WTC11 (cell line): ENCODE data around the gene KCNJ16. TPM values are rescaled to one million over a fixed set of nuclear protein-coding genes. Genes with fewer than 3 reads are reported as not detected.

Source experiments
- ATAC-seq: fragments of 200-7000 bp; cut with Tn5 transposase; 2 replicates; pipeline ENCODE4 v1.10.0; 2021; ENCODE audit warnings: mild to moderate bottlenecking, moderate library complexity
- CTCF ChIA-PET: fragments of 300-600 bp; sonication (Branson Sonifier 250); formaldehyde crosslinking; loops from one replicate; lab custom pipeline; 2021; ENCODE audit warnings: antibody characterized with exemption; lab: Charles Lee
- POLR2A ChIA-PET: fragments of 350-600 bp; sonication (Branson Sonifier 250); formaldehyde crosslinking; loops from one replicate; lab custom pipeline; 2021; ENCODE audit warnings: antibody characterized with exemption; lab: Charles Lee
- DNase-seq: peaks from one replicate; pipeline ENCODE4 v3.0.0; 2021; ENCODE audit warnings: low spot score
- H3K27ac Mint-ChIP-seq: 2 replicates; pipeline ENCODE4 v1.8.0; 2021; ENCODE audit warnings: mixed read lengths
- H3K27me3 Mint-ChIP-seq: 2 replicates; pipeline ENCODE4 v1.8.0; 2021; ENCODE audit warnings: low read depth, mild to moderate bottlenecking, moderate library complexity, mixed read lengths
- H3K36me3 Mint-ChIP-seq: 2 replicates; pipeline ENCODE4 v1.8.0; 2021; ENCODE audit warnings: mixed read lengths
- H3K4me1 Mint-ChIP-seq: 2 replicates; pipeline ENCODE4 v1.8.0; 2022; ENCODE audit warnings: mixed read lengths
- H3K4me3 Mint-ChIP-seq: 2 replicates; pipeline ENCODE4 v1.8.0; 2021; ENCODE audit warnings: mild to moderate bottlenecking, moderate library complexity, mixed read lengths
- H3K9me3 Mint-ChIP-seq: 2 replicates; pipeline ENCODE4 v1.8.0; 2021; ENCODE audit warnings: mixed read lengths
- ATF2 ChIP-seq: sonication (generic); formaldehyde crosslinking; IDR thresholded peaks from 2 replicates; pipeline ENCODE4 v1.8.1; 2022; ENCODE audit warnings: low read depth, missing genetic modification reagents, borderline replicate concordance
- EMX1 ChIP-seq: fragments of 250-450 bp; sonication (Bioruptor Pico); IDR thresholded peaks from 2 replicates; pipeline ENCODE4 v1.8.0; 2021; ENCODE audit warnings: mild to moderate bottlenecking
- ETV6 ChIP-seq: sonication (generic); formaldehyde crosslinking; IDR thresholded peaks from 2 replicates; pipeline ENCODE4 v1.8.1; 2022; ENCODE audit warnings: mild to moderate bottlenecking, missing genetic modification reagents
- FOXP4 ChIP-seq: sonication (generic); formaldehyde crosslinking; IDR thresholded peaks from 2 replicates; pipeline ENCODE4 v1.8.0; 2022; ENCODE audit warnings: mild to moderate bottlenecking, missing genetic modification reagents
- GTF2I ChIP-seq: fragments of 250-450 bp; sonication (Bioruptor Pico); conservative IDR thresholded peaks from 2 replicates; pipeline ENCODE4 v1.4.0; 2021; ENCODE audit warnings: mild to moderate bottlenecking
- HMGA2 ChIP-seq: fragments of 250-450 bp; sonication (Bioruptor Pico); IDR thresholded peaks from 2 replicates; pipeline ENCODE4 v1.4.0; 2021; ENCODE audit warnings: mild to moderate bottlenecking, moderate library complexity
- JAZF1 ChIP-seq: fragments of 250-450 bp; sonication (Bioruptor Pico); IDR thresholded peaks from 2 replicates; pipeline ENCODE4 v1.9.0; 2021; ENCODE audit warnings: moderate library complexity, mild to moderate bottlenecking, inconsistent platforms
- KAT7 ChIP-seq: sonication (generic); formaldehyde crosslinking; IDR thresholded peaks from 2 replicates; pipeline ENCODE4 v1.8.1; 2023; ENCODE audit warnings: missing genetic modification reagents, mild to moderate bottlenecking, borderline replicate concordance
- NFE2L1 ChIP-seq: sonication (generic); formaldehyde crosslinking; IDR thresholded peaks from 2 replicates; pipeline ENCODE4 v1.8.1; 2023; ENCODE audit warnings: missing genetic modification reagents
- NFYB ChIP-seq: sonication (generic); formaldehyde crosslinking; conservative IDR thresholded peaks from 2 replicates; pipeline ENCODE4 v1.8.0; 2022; ENCODE audit warnings: low read depth, missing genetic modification reagents
- PRDM15 ChIP-seq: sonication (generic); formaldehyde crosslinking; IDR thresholded peaks from 2 replicates; pipeline ENCODE4 v1.8.0; 2022; ENCODE audit warnings: missing genetic modification reagents
- SMAD3 ChIP-seq: sonication (generic); formaldehyde crosslinking; IDR thresholded peaks from 2 replicates; pipeline ENCODE4 v1.8.0; 2022; ENCODE audit warnings: missing genetic modification reagents, mild to moderate bottlenecking, borderline replicate concordance
- STAT6 ChIP-seq: sonication (generic); formaldehyde crosslinking; conservative IDR thresholded peaks from 2 replicates; pipeline ENCODE4 v1.8.1; 2023; ENCODE audit warnings: mild to moderate bottlenecking, low read depth, missing genetic modification reagents, moderate library complexity
- TCF7 ChIP-seq: sonication (generic); formaldehyde crosslinking; IDR thresholded peaks from 2 replicates; pipeline ENCODE4 v1.8.0; 2022; ENCODE audit warnings: mild to moderate bottlenecking, low read depth, missing genetic modification reagents, moderate library complexity
- USF1 ChIP-seq: sonication (generic); formaldehyde crosslinking; IDR thresholded peaks from 2 replicates; pipeline ENCODE4 v1.8.0; 2022; ENCODE audit warnings: mild to moderate bottlenecking, missing genetic modification reagents
- ZMAT4 ChIP-seq: fragments of 250-450 bp; sonication (Bioruptor Pico); IDR thresholded peaks from 2 replicates; pipeline ENCODE4 v1.9.0; 2021; ENCODE audit warnings: mild to moderate bottlenecking
- ZNF219 ChIP-seq: sonication (generic); formaldehyde crosslinking; IDR thresholded peaks from 2 replicates; pipeline ENCODE4 v1.8.0; 2023; ENCODE audit warnings: missing genetic modification reagents, mild to moderate bottlenecking, borderline replicate concordance
- ZNF671 ChIP-seq: fragments of 250-450 bp; sonication (Bioruptor Pico); IDR thresholded peaks from 2 replicates; pipeline ENCODE4 v1.8.0; 2021; ENCODE audit warnings: mild to moderate bottlenecking
- total RNA-seq: library from RNA; stranded (reverse); gene quantifications from 3 replicates; pipeline ENCODE4 v1.2.3, GENCODE V29; 2021

The KCNJ16 gene
- total RNA-seq, 1 experiment from 2014 or later, result not detected

- POLR2A ChIA-PET, result no interaction called here
- no peaks in the 10 kb centered on the region for H3K36me3 Mint-ChIP-seq
- H3K27me3 Mint-ChIP-seq, result no peaks in the 10 kb centered on the region
- DNase-seq, result no peak
- ATAC-seq, result no peak
- no peaks in the 10 kb centered on the region for H3K9me3 Mint-ChIP-seq
- H3K4me1 Mint-ChIP-seq, result peaks cover 2% of the 10 kb centered on the region
- CTCF ChIA-PET, result no interaction called here
- H3K27ac Mint-ChIP-seq, result no peak overlapping the region
- TF ChIP-seq NFYB (no peak), STAT6 (CRISPR knock-in tag) (no peak), USF1 (no peak), ZNF219 (CRISPR knock-in tag) (no peak), TCF7 (no peak), GTF2I (CRISPR knock-in tag) (no peak), NFE2L1 (no peak), KAT7 (CRISPR knock-in tag) (no peak), HMGA2 (CRISPR knock-in tag) (no peak), ZMAT4 (no peak), EMX1 (CRISPR knock-in tag) (no peak), PRDM15 (CRISPR knock-in tag) (no peak), ZNF671 (no peak), JAZF1 (no peak), ETV6 (CRISPR knock-in tag) (no peak), SMAD3 (CRISPR knock-in tag) (no peak), FOXP4 (no peak), ATF2 (no peak)
- H3K4me3 Mint-ChIP-seq, result no peak overlapping the region
Measured at GRCh38 chr17:70041061-70041460, 34.0 kb upstream of the KCNJ16 start.
